ENCODE data around the gene TNFRSF1A. TPM values are rescaled to one million over a fixed set of nuclear protein-coding genes. Genes with fewer than 3 reads are reported as not detected.
"Not testable (repeated sequence)": the region's sequence is repeated elsewhere in the genome, so short reads cannot be mapped to it uniquely, and the experiment has no call there.

TNFRSF1A gene
- total RNA-seq, 1 experiment from 2014 or later: 44.1 TPM

GRCh38 chr12:6292606-6293005 is 49.3 kb downstream of the TNFRSF1A start:
- ATAC-seq: no peak
- CTCF ChIA-PET: interaction anchor here (0.7 kb wide), 1 partner anchor 105 kb away, joined by 3 read pairs; no protein-coding TSS in a partner anchor
- Mint-ChIP-seq H3K36me3 (peaks cover 14% of the 10 kb centered on the region), H3K4me3 (no peak overlapping the region), H3K4me1 (peaks cover 19% of the 10 kb centered on the region), H3K9me3 (peaks cover 13% of the 10 kb centered on the region), H3K27me3 (ENCODE audit: low read depth) (peaks cover 4% of the 10 kb centered on the region; the same call in 1 of the 2 replicates), H3K27ac (no peak overlapping the region)
- no peak for DNase-seq (ENCODE audit: low spot score)
- TF ChIP-seq AFF4 (CRISPR knock-in tag; IDR thresholded peaks at IDR 0.05; ENCODE audit: borderline replicate concordance): no peak
- TF ChIP-seq FOXK1 (CRISPR knock-in tag; IDR thresholded peaks at IDR 0.05): no peak
- TF ChIP-seq E2F5 (CRISPR knock-in tag; IDR thresholded peaks at IDR 0.05): no peak
- TF ChIP-seq, protein P1, sequence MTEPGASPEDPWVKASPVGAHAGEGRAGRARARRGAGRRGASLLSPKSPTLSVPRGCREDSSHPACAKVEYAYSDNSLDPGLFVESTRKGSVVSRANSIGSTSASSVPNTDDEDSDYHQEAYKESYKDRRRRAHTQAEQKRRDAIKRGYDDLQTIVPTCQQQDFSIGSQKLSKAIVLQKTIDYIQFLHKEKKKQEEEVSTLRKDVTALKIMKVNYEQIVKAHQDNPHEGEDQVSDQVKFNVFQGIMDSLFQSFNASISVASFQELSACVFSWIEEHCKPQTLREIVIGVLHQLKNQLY (CRISPR knock-in tag; IDR thresholded peaks at IDR 0.05): no peak
- no peak for TF ChIP-seq TCF7 (CRISPR knock-in tag; IDR thresholded peaks at IDR 0.05; ENCODE audit: low read depth)
- TF ChIP-seq GRHL2 (CRISPR knock-in tag; IDR thresholded peaks at IDR 0.05; ENCODE audit: insufficient replicate concordance, severe bottlenecking): no peak
- TF ChIP-seq MYBL2 (CRISPR knock-in tag; IDR thresholded peaks at IDR 0.05): no peak
- TF ChIP-seq PREB (CRISPR knock-in tag; IDR thresholded peaks at IDR 0.05; ENCODE audit: borderline replicate concordance): no peak
- no peak for TF ChIP-seq NR3C1 (CRISPR knock-in tag; conservative IDR thresholded peaks at IDR 0.05; ENCODE audit: low read depth)
- no peak for TF ChIP-seq GABPB1 (CRISPR knock-in tag; IDR thresholded peaks at IDR 0.05)
- POLR2A ChIA-PET: no interaction called here

DNA sequence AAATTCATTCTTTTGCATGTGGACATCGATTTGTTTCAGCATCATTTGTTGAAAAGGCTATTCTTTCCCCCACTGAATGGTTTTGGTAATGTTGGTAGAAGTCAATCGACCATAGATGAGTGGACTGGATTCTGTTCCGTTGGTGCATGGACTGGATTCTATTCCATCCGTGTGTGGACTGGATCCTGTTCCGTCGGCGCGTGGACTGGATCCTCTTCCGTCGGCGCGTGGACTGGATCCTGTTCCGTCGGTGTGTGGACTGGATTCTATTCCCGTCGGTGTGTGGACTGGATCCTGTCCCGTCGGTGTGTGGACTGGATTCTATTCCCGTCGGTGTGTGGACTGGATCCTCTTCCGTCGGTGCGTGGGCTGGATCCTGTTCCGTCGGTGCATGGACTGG is 52.0 kb downstream of the TNFRSF1A start:
- ATAC-seq; POLR2A ChIA-PET; H3K27me3 Mint-ChIP-seq (ENCODE audit: low read depth); H3K4me3 Mint-ChIP-seq; DNase-seq (ENCODE audit: low spot score); CTCF ChIA-PET; H3K27ac Mint-ChIP-seq: not testable (repeated sequence)
- H3K4me1 Mint-ChIP-seq: peaks cover 10% of the 10 kb centered on the region
- peaks cover 13% of the 10 kb centered on the region for H3K9me3 Mint-ChIP-seq
- H3K36me3 Mint-ChIP-seq: peaks cover 14% of the 10 kb centered on the region

DNA sequence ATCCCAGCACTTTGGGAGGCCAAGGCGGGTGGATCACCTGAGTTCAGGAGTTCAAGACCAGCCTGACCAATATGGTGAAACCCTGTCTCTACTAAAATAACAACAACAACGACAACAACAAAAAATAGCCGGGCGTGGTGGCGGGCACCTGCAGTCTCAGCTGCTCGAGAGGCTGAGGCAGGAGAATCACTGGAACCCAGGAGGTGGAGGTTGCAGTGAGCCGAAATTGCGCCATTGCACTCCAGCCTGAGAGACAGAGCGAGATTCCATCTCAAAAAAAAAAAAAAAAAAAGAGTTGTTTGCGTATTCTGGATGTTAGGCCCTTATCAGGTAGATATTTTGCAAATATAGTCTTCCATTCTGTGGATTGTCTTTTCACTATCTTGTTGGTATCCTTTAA is 52.8 kb downstream of the TNFRSF1A start:
- ATAC-seq: not testable (repeated sequence)

DNA sequence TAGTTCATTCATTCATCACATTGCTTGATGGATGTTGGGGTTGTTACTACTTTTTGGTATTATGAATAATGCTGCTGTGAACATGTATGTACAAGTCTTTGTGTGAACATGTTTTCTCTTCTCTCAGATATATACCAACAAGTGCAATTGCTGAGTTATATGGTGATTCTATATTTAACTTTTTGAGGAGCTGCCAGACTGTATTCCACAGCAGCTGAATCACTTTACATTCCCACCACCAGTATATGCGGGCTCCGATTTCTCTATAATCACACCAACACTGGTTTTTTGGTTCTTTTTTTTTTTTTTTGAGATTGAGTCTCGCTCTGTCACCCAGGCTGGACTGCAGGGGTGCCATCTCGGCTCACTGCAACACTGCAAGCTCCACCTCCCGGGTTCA is 53.6 kb downstream of the TNFRSF1A start:
- TF ChIP-seq NFATC4 (CRISPR knock-in tag; IDR thresholded peaks at IDR 0.05): no peak
- no peak for TF ChIP-seq ZBTB21 (CRISPR knock-in tag; IDR thresholded peaks at IDR 0.05; ENCODE audit: borderline replicate concordance)
- H3K9me3 Mint-ChIP-seq: peaks cover 13% of the 10 kb centered on the region
- no peak for DNase-seq (ENCODE audit: low spot score)

More for the DNA sequence above, 52.8 kb downstream of the TNFRSF1A start:
- peaks cover 13% of the 10 kb centered on the region for H3K9me3 Mint-ChIP-seq
- H3K4me1 Mint-ChIP-seq; H3K4me3 Mint-ChIP-seq; POLR2A ChIA-PET; H3K27me3 Mint-ChIP-seq (ENCODE audit: low read depth); DNase-seq (ENCODE audit: low spot score); H3K27ac Mint-ChIP-seq: not testable (repeated sequence)
- CTCF ChIA-PET: interaction anchor here (1.0 kb wide), 1 partner anchor 231 kb away, joined by 4 read pairs; no protein-coding TSS in a partner anchor
- peaks cover 14% of the 10 kb centered on the region for H3K36me3 Mint-ChIP-seq

More for the DNA sequence above, 53.6 kb downstream of the TNFRSF1A start:
- peaks cover 4% of the 10 kb centered on the region; the same call in 1 of the 2 replicates for H3K27me3 Mint-ChIP-seq (ENCODE audit: low read depth)
- no peak for ATAC-seq
- H3K27ac Mint-ChIP-seq: no peak overlapping the region
- H3K4me1 Mint-ChIP-seq: peaks cover 7% of the 10 kb centered on the region
- H3K36me3 Mint-ChIP-seq: peaks cover 14% of the 10 kb centered on the region
- CTCF ChIA-PET: interaction anchor here (1.0 to 4.8 kb wide), 3 partner anchors 94 to 230 kb away, joined by 3 to 80 read pairs (median 4); no protein-coding TSS in a partner anchor
- POLR2A ChIA-PET: no interaction called here
- H3K4me3 Mint-ChIP-seq: no peak overlapping the region
